Fibroblast of villous mesenchyme (primary cell): ENCODE results near the gene TRAF3IP1. TPM values are rescaled to one million over a fixed set of nuclear protein-coding genes. Genes with fewer than 3 reads are reported as not detected.

Source experiments
- DNase-seq: peaks from one replicate; pipeline ENCODE4 v3.0.0-alpha.2; 2010; ENCODE audit warnings: low read depth
- H3K4me3 ChIP-seq: 2 replicates; pipeline ENCODE4 v1.5.1; 2011; ENCODE audit warnings: low read depth, mild to moderate bottlenecking, low read length
- total RNA-seq: library from RNA; depleted of rRNA; stranded (reverse); fragments of >200 nt; gene quantifications from 2 replicates; pipeline ENCODE4 v1.2.3, GENCODE V29; 2012
- TF ChIP-seq, protein P1 (sequence below): IDR thresholded peaks from 2 replicates; pipeline ENCODE4 v1.5.1; 2012; ENCODE audit warnings: low read depth, mild to moderate bottlenecking, low read length; ENCODE audit not compliant: insufficient read depth

Gene TRAF3IP1
- total RNA-seq, 1 donor = 7.8 TPM

DNA sequence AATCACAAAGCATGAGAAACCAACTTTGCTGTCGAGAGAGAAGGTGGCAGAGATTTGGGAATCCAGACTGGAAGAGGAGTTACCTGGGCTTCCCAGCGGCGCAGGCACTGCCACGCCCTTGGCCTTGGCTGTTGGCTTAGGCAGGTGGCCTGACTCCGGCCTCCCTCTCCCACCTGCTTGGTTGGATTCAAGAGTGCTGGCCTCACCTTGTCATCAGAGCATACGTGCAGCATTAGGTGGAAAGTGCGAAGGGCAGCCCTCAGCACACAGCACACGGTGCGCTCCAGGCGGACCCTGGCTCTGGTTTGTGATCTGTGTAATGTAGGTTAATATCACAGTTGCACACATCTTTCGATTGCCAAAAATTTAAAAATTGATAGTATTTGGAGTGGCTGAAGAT is 87.2 kb downstream of the TRAF3IP1 start:
- no peak for DNase-seq
- TF ChIP-seq, protein P1, sequence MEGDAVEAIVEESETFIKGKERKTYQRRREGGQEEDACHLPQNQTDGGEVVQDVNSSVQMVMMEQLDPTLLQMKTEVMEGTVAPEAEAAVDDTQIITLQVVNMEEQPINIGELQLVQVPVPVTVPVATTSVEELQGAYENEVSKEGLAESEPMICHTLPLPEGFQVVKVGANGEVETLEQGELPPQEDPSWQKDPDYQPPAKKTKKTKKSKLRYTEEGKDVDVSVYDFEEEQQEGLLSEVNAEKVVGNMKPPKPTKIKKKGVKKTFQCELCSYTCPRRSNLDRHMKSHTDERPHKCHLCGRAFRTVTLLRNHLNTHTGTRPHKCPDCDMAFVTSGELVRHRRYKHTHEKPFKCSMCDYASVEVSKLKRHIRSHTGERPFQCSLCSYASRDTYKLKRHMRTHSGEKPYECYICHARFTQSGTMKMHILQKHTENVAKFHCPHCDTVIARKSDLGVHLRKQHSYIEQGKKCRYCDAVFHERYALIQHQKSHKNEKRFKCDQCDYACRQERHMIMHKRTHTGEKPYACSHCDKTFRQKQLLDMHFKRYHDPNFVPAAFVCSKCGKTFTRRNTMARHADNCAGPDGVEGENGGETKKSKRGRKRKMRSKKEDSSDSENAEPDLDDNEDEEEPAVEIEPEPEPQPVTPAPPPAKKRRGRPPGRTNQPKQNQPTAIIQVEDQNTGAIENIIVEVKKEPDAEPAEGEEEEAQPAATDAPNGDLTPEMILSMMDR = no peak
- no peak overlapping the region for H3K4me3 ChIP-seq

DNA sequence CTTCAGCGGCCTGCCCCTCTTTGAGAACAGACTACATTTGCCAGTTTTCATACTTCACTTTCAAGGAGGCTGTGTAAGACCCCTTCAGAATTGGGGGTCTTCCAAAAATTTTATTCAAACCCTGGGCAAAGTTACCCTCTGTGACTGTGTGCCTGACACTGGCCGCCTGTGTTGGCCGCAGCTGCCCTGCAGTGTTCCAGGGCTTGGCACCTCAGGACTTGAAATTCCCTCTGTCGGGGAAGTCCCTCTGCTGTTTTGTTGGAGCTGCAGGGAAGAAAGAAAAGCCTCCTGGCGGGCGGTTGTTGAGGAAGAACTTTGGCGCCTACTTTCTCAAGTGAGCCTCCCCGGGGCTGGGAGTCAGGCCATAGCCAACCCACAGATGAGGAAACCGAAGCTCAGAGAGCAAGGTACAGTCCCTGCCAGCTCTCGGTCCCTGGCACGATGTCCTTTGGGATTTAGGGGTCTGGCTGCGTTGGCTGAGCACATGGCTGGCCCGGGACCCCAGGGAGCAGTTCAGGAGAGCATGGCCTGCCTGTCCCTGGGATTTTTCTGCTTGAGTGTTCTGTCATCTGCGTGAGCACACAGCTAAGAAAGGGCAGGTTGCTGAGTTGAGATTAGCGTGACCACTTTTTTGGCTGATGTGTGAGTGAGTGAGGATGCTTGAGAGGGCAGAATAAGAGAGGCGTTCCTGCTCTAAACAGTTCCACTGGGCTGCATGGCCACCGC is 88.5 kb downstream of the TRAF3IP1 start:
- no peak overlapping the region for H3K4me3 ChIP-seq
- TF ChIP-seq, protein P1 = no peak
- DNase-seq = no peak

DNA sequence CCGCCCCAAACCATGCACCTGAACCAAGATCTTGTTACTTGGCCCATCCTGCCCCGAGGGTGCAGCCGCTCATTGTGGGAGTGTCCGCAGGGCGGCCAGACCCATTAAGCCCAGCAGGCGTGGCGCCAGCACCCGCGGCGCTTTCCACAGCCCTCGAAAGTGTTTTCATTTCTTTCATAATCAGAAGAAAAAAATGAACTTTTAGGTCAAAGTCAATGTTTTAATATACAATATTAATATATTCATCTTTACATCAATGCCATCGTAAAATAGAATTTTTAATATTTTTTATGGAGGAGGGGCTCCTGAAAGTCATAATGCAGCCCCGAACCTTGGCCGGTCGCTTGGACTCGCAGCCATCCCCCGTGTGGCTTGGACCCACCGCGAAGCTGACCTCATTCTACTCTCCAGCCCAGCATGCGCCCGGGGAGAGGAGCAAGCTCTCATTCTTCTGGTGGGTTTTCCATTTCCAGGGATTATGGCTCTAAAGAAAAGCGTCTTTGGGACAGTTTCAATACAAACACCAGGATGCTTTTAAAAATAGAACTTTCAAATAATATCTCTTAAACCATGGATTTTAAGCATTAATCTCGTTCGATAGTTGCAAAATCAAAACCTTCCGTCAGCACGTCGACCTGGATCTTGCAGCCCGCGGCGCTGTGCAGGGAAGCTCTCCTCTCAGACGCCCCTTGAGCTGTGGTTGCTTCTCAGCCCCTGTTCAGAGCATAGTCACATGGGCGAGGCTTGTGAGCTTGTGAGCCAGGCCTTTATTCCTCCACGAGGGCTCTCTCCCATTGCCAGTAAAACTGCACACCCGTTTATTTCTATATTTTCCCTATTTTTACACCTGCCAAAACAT is 89.3 kb downstream of the TRAF3IP1 start:
- DNase-seq = no peak
- H3K4me3 ChIP-seq = no peak overlapping the region
- TF ChIP-seq, protein P1 = no peak

DNA sequence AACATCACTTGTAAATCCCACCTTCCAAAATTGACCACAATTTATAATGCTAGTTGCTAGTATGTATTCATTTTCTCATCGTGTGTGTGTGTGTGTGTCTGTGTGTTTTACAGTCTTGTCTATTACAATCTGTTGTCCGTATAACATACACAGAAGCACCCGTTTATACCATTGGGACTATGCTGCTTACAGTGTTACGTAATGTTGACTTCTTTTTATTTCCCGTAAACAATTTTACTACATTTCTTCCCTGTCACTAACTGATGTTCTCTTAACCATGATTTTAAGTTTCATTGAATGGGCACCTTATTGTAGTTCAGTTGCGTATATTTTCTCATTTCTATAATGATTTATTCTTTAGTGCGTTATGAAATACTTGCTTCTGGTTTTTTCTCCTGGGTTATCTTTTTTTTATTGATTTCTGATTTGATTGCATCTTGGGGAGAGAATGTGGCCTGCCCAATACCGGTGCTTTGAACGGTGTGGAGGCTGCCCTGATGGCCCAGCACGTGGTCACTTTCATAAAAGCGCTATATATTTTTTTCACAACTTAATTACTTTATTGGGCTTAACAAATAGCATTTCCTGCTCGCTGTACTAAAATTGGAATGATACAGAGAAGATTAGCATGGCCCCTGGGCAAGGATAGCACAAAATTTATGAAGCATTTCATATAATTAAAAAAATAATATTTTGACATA is 91.9 kb downstream of the TRAF3IP1 start:
- no peak overlapping the region for H3K4me3 ChIP-seq
- no peak for DNase-seq
- TF ChIP-seq, protein P1 = no peak

DNA sequence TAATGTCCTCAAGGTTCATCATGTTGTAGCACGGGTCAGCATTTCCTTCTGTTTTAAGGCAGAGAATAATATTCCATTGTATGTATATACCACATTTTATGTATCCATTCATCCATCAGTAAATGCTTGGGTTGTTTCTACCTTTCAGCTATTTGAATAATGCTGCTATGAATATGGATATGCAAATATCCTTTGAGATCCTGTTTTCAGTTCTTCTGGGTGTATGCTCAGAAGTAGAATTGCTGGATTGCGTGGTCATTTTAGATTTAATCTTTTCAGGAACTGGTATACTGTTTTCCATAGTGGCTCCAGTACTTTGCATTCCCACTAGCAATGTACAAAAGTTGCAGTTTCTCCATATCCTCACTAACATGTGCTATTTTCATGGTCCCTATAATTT is 93.0 kb downstream of the TRAF3IP1 start:
- TF ChIP-seq, protein P1 = no peak
- no peak overlapping the region for H3K4me3 ChIP-seq
- DNase-seq = no peak

DNA sequence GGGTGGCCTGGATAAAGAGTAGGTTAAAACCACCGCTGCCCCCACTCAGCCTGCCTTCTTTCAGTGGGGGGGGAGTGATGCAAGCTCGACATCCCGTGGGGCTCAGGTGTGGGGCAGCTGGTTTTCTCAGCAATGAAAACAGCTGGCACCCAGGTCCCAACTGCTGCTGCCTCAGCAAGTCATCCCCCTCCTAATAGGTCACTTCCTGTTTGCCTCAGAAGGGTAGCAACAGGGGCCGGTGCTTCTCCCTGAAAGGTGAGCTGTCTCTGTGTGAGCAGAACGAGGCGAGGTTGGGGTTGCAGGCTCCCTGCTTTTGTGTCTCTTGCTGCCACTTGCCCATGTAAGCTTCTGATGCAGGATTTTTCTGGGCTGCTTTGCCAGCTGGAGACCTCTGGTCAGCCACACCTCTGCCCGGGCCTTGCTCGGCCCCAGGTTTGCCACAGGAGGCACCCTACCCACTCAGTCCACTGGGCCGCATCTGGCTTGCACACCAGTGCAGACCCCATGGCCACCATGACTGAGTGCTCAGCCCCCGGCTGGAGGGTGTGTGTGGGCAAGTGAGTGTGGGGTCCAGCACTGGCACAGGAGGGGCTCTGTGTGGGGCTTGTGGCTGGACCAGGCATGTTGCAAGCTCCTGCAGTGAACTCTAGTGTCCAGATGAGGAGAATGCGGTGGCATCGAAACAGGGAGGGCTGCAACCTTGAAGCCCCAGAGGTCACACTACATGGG is 94.9 kb downstream of the TRAF3IP1 start:
- DNase-seq = no peak
- TF ChIP-seq, protein P1 = no peak
- no peak overlapping the region for H3K4me3 ChIP-seq
